D341Med (cell line): Measurements from ENCODE around the gene SPRYD7.
"Not testable (repeated sequence)": the region's sequence is repeated elsewhere in the genome, so short reads cannot be mapped to it uniquely, and the experiment has no call there.

Experiments used
- DNase-seq: peaks from one replicate; pipeline ENCODE4 v3.0.0; 2012; ENCODE audit warnings: low spot score

The SPRYD7 gene

GRCh38 chr13:49932868-49933267, 3.3 kb downstream of the SPRYD7 start:
- no peak for DNase-seq

GRCh38 chr13:49932066-49932465, 4.1 kb downstream of the SPRYD7 start:
- DNase-seq: no peak

GRCh38 chr13:49927755-49928154, 8.4 kb downstream of the SPRYD7 start:
- DNase-seq: no peak

- no peak for DNase-seq
Measured at GRCh38 chr13:49925881-49926418, 10.2 kb downstream of the SPRYD7 start.

GRCh38 chr13:49922301-49922700, 13.8 kb downstream of the SPRYD7 start:
- DNase-seq: no peak

- DNase-seq: not testable (repeated sequence)
Measured at GRCh38 chr13:49920969-49921368, 15.2 kb downstream of the SPRYD7 start.

- DNase-seq: not testable (repeated sequence)
Measured at GRCh38 chr13:49918106-49918505, 18.0 kb downstream of the SPRYD7 start.

- DNase-seq: no peak
Measured at GRCh38 chr13:49914947-49915346, 21.2 kb downstream of the SPRYD7 start.

GRCh38 chr13:49908637-49909036, 27.5 kb downstream of the SPRYD7 start:
- DNase-seq: no peak

- DNase-seq: no peak
Measured at GRCh38 chr13:49904729-49905456, 31.2 kb downstream of the SPRYD7 start.

GRCh38 chr13:49898792-49899191, 37.3 kb downstream of the SPRYD7 start:
- no peak for DNase-seq

- DNase-seq: no peak
Measured at GRCh38 chr13:49897713-49898112, 38.4 kb downstream of the SPRYD7 start.

- no peak for DNase-seq
Measured at GRCh38 chr13:49895826-49896225, 40.3 kb downstream of the SPRYD7 start.

- no peak for DNase-seq
Measured at GRCh38 chr13:49893591-49893990, 42.5 kb downstream of the SPRYD7 start.

- no peak for DNase-seq
Measured at GRCh38 chr13:49890376-49890775, 45.8 kb downstream of the SPRYD7 start.

GRCh38 chr13:49878682-49879081, 57.5 kb downstream of the SPRYD7 start:
- DNase-seq: no peak

GRCh38 chr13:49877629-49878218, 58.4 kb downstream of the SPRYD7 start:
- no peak for DNase-seq

GRCh38 chr13:49874430-49874829, 61.7 kb downstream of the SPRYD7 start:
- no peak for DNase-seq

- DNase-seq: no peak
Measured at GRCh38 chr13:49869519-49869918, 66.6 kb downstream of the SPRYD7 start.

- no peak for DNase-seq
Measured at GRCh38 chr13:49867834-49868233, 68.3 kb downstream of the SPRYD7 start.

- DNase-seq: no peak
Measured at GRCh38 chr13:49865218-49865617, 70.9 kb downstream of the SPRYD7 start.

GRCh38 chr13:49864509-49864908, 71.6 kb downstream of the SPRYD7 start:
- DNase-seq: no peak
